Vagina (tissue), 2 donors: ENCODE data around the gene FBLIM1. TPM values are rescaled to one million over a fixed set of nuclear protein-coding genes. Genes with fewer than 3 reads are reported as not detected.

Experiments
- DNase-seq, 2 donors: peaks; one replicate each; pipeline ENCODE4 v3.0.0-alpha.2; 2017; ENCODE audit errors: extremely low spot score in 2 of 2
- H3K27ac ChIP-seq: fragments of 200-600 bp; sonication (generic); one replicate; pipeline ENCODE4 v1.5.1; 2019
- H3K27me3 ChIP-seq: fragments of 200-600 bp; sonication (generic); one replicate; pipeline ENCODE4 v1.5.1; 2019
- H3K36me3 ChIP-seq, 2 donors: fragments of 200-600 bp; sonication (generic); one replicate each; pipeline ENCODE4 v1.5.1; 2017 to 2019
- H3K4me1 ChIP-seq: fragments of 200-600 bp; sonication (generic); one replicate; pipeline ENCODE4 v1.5.1; 2019
- H3K4me3 ChIP-seq, 2 donors: fragments of 200-600 bp; sonication (generic); 1 replicate in 1 of 2; 2 replicates in 1 of 2; pipeline ENCODE4 v1.5.1; 2016 to 2019
- H3K9me3 ChIP-seq: fragments of 200-600 bp; sonication (generic); one replicate; pipeline ENCODE4 v1.5.1; 2019
- CTCF ChIP-seq, 3 experiments: fragments of 450-650 bp in 2 of 3; fragments of 200-600 bp in 1 of 3; sonication (generic) in 1 of 3; IDR thresholded peaks; one replicate each; pipeline ENCODE4 v1.5.1; 2017 to 2019; ENCODE audit warnings: antibody characterized with exemption in 3 of 3, mild to moderate bottlenecking in 2 of 3, moderate library complexity in 2 of 3
- POLR2A ChIP-seq, 2 donors: fragments of 450-650 bp; IDR thresholded peaks; one replicate each; pipeline ENCODE4 v1.6.1; 2017; ENCODE audit warnings: antibody characterized with exemption in 2 of 2, mild to moderate bottlenecking in 2 of 2, moderate library complexity in 2 of 2
- POLR2AphosphoS5 ChIP-seq, 2 donors: sonication (generic); formaldehyde crosslinking; IDR thresholded peaks; one replicate each; pipeline ENCODE4 v1.9.0; 2017; ENCODE audit warnings: antibody characterized with exemption in 2 of 2, mild to moderate bottlenecking in 2 of 2, low read depth in 1 of 2; ENCODE audit not compliant: insufficient read depth in 1 of 2
- intact Hi-C: fragments of 100-400 bp; cut with DNase I; formaldehyde crosslinking; loops from one replicate; pipeline ENCODE4 v1.15.1; 2023
- total RNA-seq: library from RNA; depleted of rRNA; stranded (reverse); fragments of >200 nt; gene quantifications from one replicate; pipeline ENCODE4 v1.2.3, GENCODE V29; 2016

FBLIM1 gene
- total RNA-seq, 1 donor from 2014 or later: 45.2 TPM

DNA sequence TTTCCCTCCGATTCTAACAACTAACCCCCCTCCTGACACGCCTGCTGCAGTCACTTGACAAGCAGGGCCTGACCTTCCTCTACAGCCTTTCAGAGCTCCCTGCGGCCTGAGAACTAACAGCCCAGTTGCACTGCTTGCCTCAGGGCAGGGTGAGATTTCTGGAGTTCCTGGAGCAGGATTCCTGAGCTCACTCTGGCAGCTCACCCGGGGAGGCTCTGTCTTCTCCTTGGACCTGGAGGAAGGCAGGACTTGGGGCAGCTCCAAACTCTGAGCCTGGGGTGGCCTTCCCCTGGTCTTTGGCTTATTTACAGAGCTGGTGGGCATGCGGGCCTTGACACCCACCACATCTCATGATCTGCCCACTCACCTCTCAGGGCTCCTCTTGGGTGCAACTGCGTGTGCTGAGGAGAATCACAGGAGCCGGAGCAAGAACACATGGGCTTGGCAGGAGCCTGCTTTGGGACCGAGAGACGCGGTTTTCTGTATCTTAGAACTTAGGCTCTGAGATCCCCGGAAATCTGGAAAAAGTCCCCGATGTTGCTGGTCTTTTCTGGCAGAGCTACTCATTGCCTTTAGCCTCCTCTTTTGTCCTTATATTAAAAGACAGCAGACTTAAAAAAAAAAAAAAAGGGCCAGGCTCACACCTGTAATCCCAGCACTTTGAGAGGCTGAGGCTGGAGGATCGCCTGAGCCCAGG is 35.6 kb upstream of the FBLIM1 start:
- no peak overlapping the region for H3K27ac ChIP-seq
- peaks cover 0 to 81% of the 10 kb centered on the region in 2 donors for H3K36me3 ChIP-seq
- intact Hi-C loops: no loop called here
- H3K4me3 ChIP-seq: no peak overlapping the region
- no peaks in the 10 kb centered on the region for H3K9me3 ChIP-seq
- TF ChIP-seq CTCF (IDR thresholded peaks at IDR 0.05) (no peak), POLR2A (IDR thresholded peaks at IDR 0.05) (no peak), POLR2AphosphoS5 (IDR thresholded peaks at IDR 0.05; ENCODE audit: insufficient read depth in 1 of 2, low read depth in 1 of 2) (no peak)
- DNase-seq: no peak
- no peaks in the 10 kb centered on the region for H3K27me3 ChIP-seq
- no peaks in the 10 kb centered on the region for H3K4me1 ChIP-seq

- TF ChIP-seq POLR2AphosphoS5 (IDR thresholded peaks at IDR 0.05; ENCODE audit: insufficient read depth in 1 of 2, low read depth in 1 of 2) (peak in 1 of 2 donors; percentile 15), POLR2A (IDR thresholded peaks at IDR 0.05) (no peak)
- H3K9me3 ChIP-seq: no peaks in the 10 kb centered on the region
- intact Hi-C loops: no loop called here
Measured at GRCh38 chr1:15723631-15724246, 34.9 kb upstream of the FBLIM1 start.

GRCh38 chr1:15724949-15725880 is 33.4 kb upstream of the FBLIM1 start:
- TF ChIP-seq POLR2A (IDR thresholded peaks at IDR 0.05) (no peak), POLR2AphosphoS5 (IDR thresholded peaks at IDR 0.05; ENCODE audit: insufficient read depth in 1 of 2, low read depth in 1 of 2) (no peak)
- DNase-seq: no peak
- intact Hi-C loops: no loop called here
- Histone ChIP-seq H3K27me3 (no peaks in the 10 kb centered on the region), H3K4me3 (no peak overlapping the region), H3K4me1 (no peaks in the 10 kb centered on the region), H3K36me3 (peaks cover 0 to 82% of the 10 kb centered on the region in 2 donors), H3K27ac (no peak overlapping the region), H3K9me3 (no peaks in the 10 kb centered on the region)

More at GRCh38 chr1:15723631-15724246, 34.9 kb upstream of the FBLIM1 start:
- no peak for DNase-seq
- no peak overlapping the region for H3K4me3 ChIP-seq
- peaks cover 0 to 82% of the 10 kb centered on the region in 2 donors for H3K36me3 ChIP-seq
- no peaks in the 10 kb centered on the region for H3K27me3 ChIP-seq
- H3K27ac ChIP-seq: no peak overlapping the region
- H3K4me1 ChIP-seq: no peaks in the 10 kb centered on the region

GRCh38 chr1:15726508-15726907 is 32.1 kb upstream of the FBLIM1 start:
- intact Hi-C loops: no loop called here
- H3K27ac ChIP-seq: no peak overlapping the region
- H3K4me3 ChIP-seq: no peak overlapping the region
- no peaks in the 10 kb centered on the region for H3K9me3 ChIP-seq
- TF ChIP-seq CTCF (IDR thresholded peaks at IDR 0.05): no peak
- no peak for TF ChIP-seq POLR2AphosphoS5 (IDR thresholded peaks at IDR 0.05; ENCODE audit: insufficient read depth in 1 of 2, low read depth in 1 of 2)
- TF ChIP-seq POLR2A (IDR thresholded peaks at IDR 0.05): no peak
- H3K4me1 ChIP-seq: no peaks in the 10 kb centered on the region
- H3K27me3 ChIP-seq: no peaks in the 10 kb centered on the region
- DNase-seq: no peak
- peaks cover 0 to 83% of the 10 kb centered on the region in 2 donors for H3K36me3 ChIP-seq

- DNase-seq: no peak
- no peaks in the 10 kb centered on the region for H3K27me3 ChIP-seq
- H3K36me3 ChIP-seq: peaks cover 0 to 83% of the 10 kb centered on the region in 2 donors
- no peaks in the 10 kb centered on the region for H3K9me3 ChIP-seq
- H3K4me3 ChIP-seq: no peak overlapping the region
- no peak overlapping the region for H3K27ac ChIP-seq
- H3K4me1 ChIP-seq: no peaks in the 10 kb centered on the region
- TF ChIP-seq POLR2A (IDR thresholded peaks at IDR 0.05) (no peak), CTCF (IDR thresholded peaks at IDR 0.05) (no peak), POLR2AphosphoS5 (IDR thresholded peaks at IDR 0.05; ENCODE audit: insufficient read depth in 1 of 2, low read depth in 1 of 2) (no peak)
- intact Hi-C loops: no loop called here
Measured at GRCh38 chr1:15727021-15727420, 31.6 kb upstream of the FBLIM1 start.
